C4-2B (cell line): ENCODE measurements around the gene DAB1.
A peak's percentile ranks its signal among the peaks of the same experiment; 100 is the strongest.

ENCODE experiments used
- H3K27ac ChIP-seq: fragments of 450-650 bp; 2 replicates; pipeline ENCODE4 v1.5.1; 2017
- CTCF ChIP-seq: fragments of 450-650 bp; conservative IDR thresholded peaks from 2 replicates; pipeline ENCODE4 v1.5.1; 2017; ENCODE audit warnings: mild to moderate bottlenecking
- ZFX ChIP-seq: fragments of 450-650 bp; IDR thresholded peaks from 2 replicates; pipeline ENCODE4 v1.6.1; 2017

The DAB1 gene

GRCh38 chr1:57017717-57018116, 406.1 kb downstream of the DAB1 start:
- no peak overlapping the region for H3K27ac ChIP-seq
- TF ChIP-seq CTCF, result peak; percentile 77
- no peak for TF ChIP-seq ZFX

GRCh38 chr1:57017200-57017599, 406.7 kb downstream of the DAB1 start:
- H3K27ac ChIP-seq, result no peak overlapping the region
- no peak for TF ChIP-seq CTCF
- no peak for TF ChIP-seq ZFX

- TF ChIP-seq ZFX (no peak), CTCF (no peak)
- no peak overlapping the region for H3K27ac ChIP-seq
Measured at GRCh38 chr1:57015071-57015470, 408.8 kb downstream of the DAB1 start.

- no peak overlapping the region for H3K27ac ChIP-seq
- TF ChIP-seq CTCF (no peak), ZFX (no peak)
Measured at GRCh38 chr1:57013522-57013921, 410.3 kb downstream of the DAB1 start.

- TF ChIP-seq CTCF, result no peak
- TF ChIP-seq ZFX, result no peak
- no peak overlapping the region for H3K27ac ChIP-seq
Measured at GRCh38 chr1:57012315-57012714, 411.5 kb downstream of the DAB1 start.

GRCh38 chr1:57010511-57010910, 413.3 kb downstream of the DAB1 start:
- TF ChIP-seq ZFX (no peak), CTCF (no peak)
- H3K27ac ChIP-seq, result no peak overlapping the region

GRCh38 chr1:57007948-57008347, 415.9 kb downstream of the DAB1 start:
- TF ChIP-seq CTCF, result no peak
- TF ChIP-seq ZFX, result no peak
- no peak overlapping the region for H3K27ac ChIP-seq
